EH (cell line): Measurements from ENCODE around the gene SEMA3D.

Experiments used
- DNase-seq: peaks from one replicate; pipeline ENCODE4 v3.0.0-alpha.2; 2015; ENCODE audit warnings: low read depth

Gene SEMA3D

GRCh38 chr7:85031475-85031874 is 155.4 kb downstream of the SEMA3D start:
- no peak for DNase-seq

- peak; percentile 79 for DNase-seq
These were observed 156.0 kb downstream of the SEMA3D start for GRCh38 chr7:85030893-85031292.

- DNase-seq: no peak
These were observed 161.5 kb downstream of the SEMA3D start for GRCh38 chr7:85025312-85025756.

GRCh38 chr7:85023916-85024315 is 162.9 kb downstream of the SEMA3D start:
- DNase-seq: no peak

DNA sequence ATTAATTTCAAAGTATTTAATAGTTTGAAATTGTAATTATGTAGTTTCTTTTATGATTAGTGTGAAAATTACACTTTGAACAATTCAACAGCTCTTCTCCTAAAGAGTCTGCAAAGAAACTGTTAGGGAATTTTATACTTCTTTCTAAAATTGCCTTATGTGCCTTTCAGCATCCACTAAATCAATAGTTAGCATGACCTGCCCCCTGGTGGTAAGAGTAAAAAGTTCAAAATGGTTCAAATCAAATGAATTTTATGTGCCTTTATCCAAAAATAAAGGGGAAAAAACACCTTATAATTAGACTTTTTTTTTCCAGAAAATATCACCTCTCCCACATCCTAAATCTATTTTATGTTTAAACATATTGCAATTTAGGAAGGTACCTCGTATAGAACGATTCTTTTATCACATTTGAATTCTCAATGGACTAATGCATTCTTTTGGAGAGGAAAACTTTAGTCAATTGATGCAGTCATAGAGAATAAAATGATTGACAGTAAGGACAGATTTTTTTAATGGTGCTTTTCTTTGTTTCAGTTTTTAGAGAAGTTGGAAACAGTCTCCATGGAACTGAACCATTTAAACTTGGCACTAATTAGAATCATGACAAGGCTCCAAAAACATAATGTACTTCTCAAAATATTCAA is 163.7 kb downstream of the SEMA3D start:
- peak; percentile 60 for DNase-seq

DNA sequence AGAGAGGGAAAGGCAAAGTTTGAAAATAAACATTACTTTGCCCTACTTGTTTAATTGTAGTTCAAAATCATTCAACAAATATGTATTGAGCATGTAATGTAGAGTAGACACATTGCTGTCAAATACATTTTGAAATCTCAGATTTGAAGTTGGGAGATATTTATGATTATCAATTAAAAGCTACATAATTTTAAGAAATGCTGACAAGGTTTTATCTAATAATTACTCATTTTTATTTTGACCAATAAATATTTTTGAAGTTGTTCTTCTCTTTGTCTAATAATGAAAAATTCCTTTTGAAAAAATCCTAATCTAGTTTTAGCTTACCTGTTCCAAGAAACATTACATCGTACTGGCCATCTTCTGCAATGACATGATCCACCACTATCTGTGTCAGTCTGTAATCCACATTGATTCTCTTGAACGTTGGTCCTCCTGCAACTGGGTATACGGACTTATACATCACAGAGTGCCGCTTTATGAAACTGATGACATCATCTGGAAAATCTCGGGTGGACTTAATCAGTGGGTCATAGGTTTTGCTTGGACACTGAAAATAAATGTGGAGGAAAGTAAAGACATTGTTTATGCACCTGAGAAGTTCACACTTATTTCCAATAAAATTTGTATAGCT is 164.7 kb downstream of the SEMA3D start:
- no peak for DNase-seq

- peak; percentile 28 for DNase-seq
These were observed 165.7 kb downstream of the SEMA3D start for GRCh38 chr7:85021101-85021704.

DNA sequence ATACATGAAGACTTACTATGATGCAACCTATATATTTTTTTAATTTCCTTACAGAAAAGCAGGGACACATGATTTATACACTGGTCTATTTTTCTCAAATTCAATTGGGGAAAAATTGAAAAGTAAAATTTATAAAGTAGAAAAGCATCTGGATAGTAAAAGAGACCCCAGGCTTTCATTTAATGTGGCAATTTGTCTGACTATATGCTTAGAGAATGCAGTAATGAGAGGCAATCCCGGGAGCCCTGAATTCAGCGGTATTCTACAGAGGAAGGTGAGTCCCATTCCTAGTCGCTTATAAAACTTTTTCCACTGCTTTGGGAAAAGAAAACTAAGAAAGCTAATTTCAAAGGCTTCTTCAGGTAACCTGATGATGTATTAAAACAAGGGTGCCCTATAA is 167.1 kb downstream of the SEMA3D start:
- peak; percentile 7 for DNase-seq

GRCh38 chr7:85019176-85019575 is 167.7 kb downstream of the SEMA3D start:
- no peak for DNase-seq

DNA sequence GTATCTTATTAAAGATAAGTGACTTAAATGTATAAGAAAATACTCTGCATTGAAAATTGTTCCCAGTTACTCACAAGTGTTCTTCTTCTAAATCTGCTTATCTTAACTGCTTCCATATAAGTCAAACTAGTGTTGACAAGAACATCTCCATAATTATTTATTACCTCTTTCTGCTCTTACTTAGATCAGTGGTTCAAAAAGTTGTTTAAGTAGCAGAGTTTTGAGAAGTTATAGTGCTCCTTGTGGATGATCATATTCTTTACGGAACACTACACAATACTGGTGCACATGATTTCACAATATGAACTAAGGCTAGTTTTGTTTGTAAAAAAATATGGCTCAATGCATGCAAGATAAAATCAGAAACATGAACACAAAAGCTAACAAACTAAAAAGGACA is 168.4 kb downstream of the SEMA3D start:
- no peak for DNase-seq

GRCh38 chr7:85016286-85016685 is 170.6 kb downstream of the SEMA3D start:
- no peak for DNase-seq

DNA sequence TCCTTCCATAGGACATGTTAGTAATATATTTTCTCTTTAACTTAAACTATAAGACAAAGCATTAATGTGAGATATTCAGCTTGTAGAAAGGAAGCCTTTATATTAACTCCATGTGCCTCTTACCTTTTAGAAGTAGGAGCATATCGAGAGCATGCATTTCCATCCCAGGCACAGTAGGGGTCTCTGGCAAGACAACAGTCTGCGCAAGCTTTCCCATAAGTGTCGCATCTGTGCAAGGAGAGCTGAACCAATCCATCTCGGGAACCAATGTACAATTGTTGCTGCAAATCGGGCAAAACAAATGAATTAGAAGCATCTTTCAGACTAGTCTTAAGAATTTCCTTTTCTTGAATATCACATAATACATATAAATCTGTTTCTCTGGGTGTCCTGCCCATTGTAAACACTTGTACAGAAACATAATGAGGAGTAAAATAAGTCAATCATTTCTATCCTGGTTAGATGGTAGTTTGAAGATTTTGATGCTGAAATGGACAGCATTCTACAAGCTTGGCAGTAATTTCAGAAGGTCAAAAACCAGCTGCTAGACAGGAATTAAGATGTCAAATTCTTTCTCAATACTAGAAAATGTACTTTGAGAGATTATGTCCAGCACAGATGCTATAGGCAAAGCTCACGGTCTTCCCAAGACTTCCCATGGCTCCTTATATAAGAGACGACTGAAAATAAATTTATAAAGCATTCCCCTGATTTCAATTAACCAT is 171.8 kb downstream of the SEMA3D start:
- no peak for DNase-seq

DNA sequence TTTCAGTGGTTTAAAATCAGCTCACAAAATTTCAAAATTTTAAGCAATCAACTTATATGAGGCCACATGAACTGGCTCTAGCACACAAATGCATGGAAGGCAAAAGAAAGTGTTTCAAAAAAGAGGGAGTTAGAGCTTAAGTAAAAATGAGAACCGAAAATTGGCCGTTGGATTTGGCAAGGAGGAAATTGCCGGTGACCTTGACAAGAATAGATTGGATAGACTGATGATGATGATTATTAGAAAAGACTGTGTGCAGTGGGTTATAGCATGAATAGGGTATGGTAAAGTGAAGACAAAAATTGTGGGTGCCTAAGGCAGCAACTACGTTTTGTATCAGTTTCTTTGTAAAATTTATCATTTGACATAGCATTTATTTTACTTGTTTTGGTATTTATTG is 175.7 kb downstream of the SEMA3D start:
- no peak for DNase-seq

DNA sequence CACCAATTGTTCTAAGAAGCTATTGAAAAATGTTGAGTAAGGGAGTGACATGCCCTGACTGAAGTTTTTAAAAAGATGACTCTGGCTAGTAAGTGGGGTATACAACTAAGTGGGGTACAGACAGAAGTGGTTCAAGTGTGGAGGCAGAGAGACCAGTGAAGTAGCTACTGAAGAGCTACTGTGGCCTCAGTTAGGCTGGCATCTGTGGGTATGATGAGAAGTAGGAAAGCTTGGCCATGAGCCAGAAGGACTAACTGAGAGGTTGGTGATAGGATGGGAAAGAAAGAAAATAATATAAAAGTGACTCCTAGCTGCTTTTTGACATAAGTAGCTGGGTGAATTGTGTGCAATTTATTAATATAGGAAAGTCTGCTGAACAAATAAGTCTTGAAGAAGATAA is 176.6 kb downstream of the SEMA3D start:
- no peak for DNase-seq

DNA sequence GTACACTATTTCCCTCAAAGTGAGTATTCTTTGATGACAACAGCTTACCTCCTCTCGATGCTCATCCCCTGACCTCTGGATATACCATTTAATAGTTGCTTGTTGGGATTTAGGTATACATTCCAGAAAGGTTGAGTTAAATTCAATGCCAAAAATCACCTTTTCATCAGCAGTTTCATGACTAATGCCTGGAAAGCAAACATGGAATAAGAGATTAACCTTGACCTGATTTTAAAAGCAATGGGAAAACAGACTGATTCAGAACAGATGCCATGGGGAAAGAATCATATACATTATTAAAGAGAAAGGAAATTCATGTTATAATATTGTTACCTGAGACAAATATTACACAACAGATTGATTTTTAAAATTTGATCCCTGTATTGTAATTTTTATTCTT is 180.1 kb downstream of the SEMA3D start:
- no peak for DNase-seq

DNA sequence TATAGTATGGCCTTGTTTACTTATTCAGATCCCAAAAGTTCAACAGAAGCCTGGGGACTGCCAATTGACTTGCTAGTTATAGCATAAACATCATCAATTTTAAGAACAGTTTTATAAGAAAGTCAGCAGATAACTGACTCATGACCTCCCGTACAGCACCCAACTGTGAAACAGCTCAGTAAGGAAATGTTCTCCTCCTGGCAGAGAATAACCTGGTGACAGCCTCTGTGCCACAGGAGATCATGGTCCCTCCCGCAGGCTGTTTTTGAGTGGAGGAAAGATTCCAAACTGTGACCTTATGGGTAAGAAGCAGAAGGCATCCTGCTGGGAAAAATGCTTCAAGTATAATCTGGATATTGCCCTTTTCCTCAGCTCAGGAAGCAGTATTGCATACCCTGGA is 182.5 kb downstream of the SEMA3D start:
- peak; percentile 54 for DNase-seq

- DNase-seq: no peak
These were observed 185.1 kb downstream of the SEMA3D start for GRCh38 chr7:85001495-85002345.

GRCh38 chr7:85000735-85001350 is 186.0 kb downstream of the SEMA3D start:
- DNase-seq: no peak

GRCh38 chr7:84999450-84999849 is 187.4 kb downstream of the SEMA3D start:
- peak; percentile 13 for DNase-seq

- DNase-seq: no peak
These were observed 188.2 kb downstream of the SEMA3D start for GRCh38 chr7:84998665-84999064.

- DNase-seq: no peak
These were observed 189.2 kb downstream of the SEMA3D start for GRCh38 chr7:84997626-84998025.
